HEK293 (cell line): Measurements from ENCODE around the gene ACAD8.

Source experiments
- CTCF ChIA-PET: fragments of 350-600 bp; formaldehyde crosslinking; extraction: SDS; loops from one replicate; lab custom pipeline; 2021; ENCODE audit warnings: antibody characterized with exemption; lab: Yijun Ruan, JAX
- POLR2A ChIA-PET: fragments of 300-600 bp; formaldehyde crosslinking; extraction: SDS; loops from one replicate; lab custom pipeline; 2020; ENCODE audit warnings: antibody characterized with exemption, inconsistent platforms; lab: Yijun Ruan, JAX
- H3K27ac ChIP-seq: fragments of 200-500 bp; sonication (Bioruptor generic); 2 replicates; pipeline ENCODE4 v1.5.1; 2014; ENCODE audit warnings: low read depth, low read length, control low read depth, inconsistent platforms; ENCODE audit errors: extremely low read depth
- H3K36me3 ChIP-seq, 2 experiments: fragments of 200-500 bp in 1 of 2; sonication (Bioruptor generic) in 1 of 2; 1 replicate in 1 of 2; 2 replicates in 1 of 2; pipeline ENCODE4 v1.5.1; 2014 to 2017; ENCODE audit warnings: inconsistent platforms in 2 of 2, low read length in 2 of 2; ENCODE audit not compliant: control insufficient read depth in 2 of 2, insufficient read depth in 1 of 2
- H3K4me1 ChIP-seq: fragments of 200-500 bp; sonication (Bioruptor generic); 2 replicates; pipeline ENCODE4 v1.5.1; 2014; ENCODE audit warnings: mild to moderate bottlenecking, low read length, inconsistent platforms; ENCODE audit not compliant: control insufficient read depth, insufficient read depth
- H3K4me3 ChIP-seq: 2 replicates; pipeline ENCODE4 v1.5.1; 2011; ENCODE audit warnings: low read depth, mild to moderate bottlenecking, control low read depth, low read length, moderate library complexity
- H3K9me3 ChIP-seq: fragments of 200-500 bp; sonication (Bioruptor generic); 2 replicates; pipeline ENCODE4 v1.5.1; 2014; ENCODE audit warnings: low read depth, low read length, inconsistent platforms; ENCODE audit not compliant: control insufficient read depth, insufficient read depth
- CTCF ChIP-seq: fragments of 450-650 bp; formaldehyde crosslinking; IDR thresholded peaks from 2 replicates; pipeline ENCODE4 v1.5.1; 2016; ENCODE audit warnings: missing biosample characterization, missing genetic modification characterization
- GLIS1 ChIP-seq: fragments of 450-650 bp; formaldehyde crosslinking; IDR thresholded peaks from 2 replicates; pipeline ENCODE4 v1.5.1; 2016; ENCODE audit warnings: missing biosample characterization, missing genetic modification characterization
- GLIS2 ChIP-seq: fragments of 450-650 bp; formaldehyde crosslinking; IDR thresholded peaks from 2 replicates; pipeline ENCODE4 v1.5.1; 2016; ENCODE audit warnings: missing biosample characterization, missing genetic modification characterization
- HOXC10 ChIP-seq: sonication (generic); formaldehyde crosslinking; IDR thresholded peaks from 2 replicates; pipeline ENCODE4 v1.8.1; 2023; ENCODE audit warnings: mild to moderate bottlenecking, missing genetic modification reagents
- REST ChIP-seq: fragments of 450-650 bp; formaldehyde crosslinking; IDR thresholded peaks from 2 replicates; pipeline ENCODE4 v1.5.1; 2016; ENCODE audit warnings: missing biosample characterization, missing genetic modification characterization
- SCRT1 ChIP-seq: fragments of 450-650 bp; formaldehyde crosslinking; IDR thresholded peaks from 2 replicates; pipeline ENCODE4 v1.5.1; 2016; ENCODE audit warnings: missing biosample characterization, missing genetic modification characterization, borderline replicate concordance
- WT1 ChIP-seq: fragments of 450-650 bp; formaldehyde crosslinking; IDR thresholded peaks from 2 replicates; pipeline ENCODE4 v1.5.1; 2016; ENCODE audit warnings: missing biosample characterization, missing genetic modification characterization
- ZBTB21 ChIP-seq: fragments of 450-650 bp; formaldehyde crosslinking; IDR thresholded peaks from 2 replicates; pipeline ENCODE4 v1.5.1; 2017; ENCODE audit warnings: missing biosample characterization, missing genetic modification characterization
- ZBTB48 ChIP-seq: fragments of 450-650 bp; formaldehyde crosslinking; IDR thresholded peaks from 2 replicates; pipeline ENCODE4 v1.5.1; 2016; ENCODE audit warnings: missing biosample characterization, missing genetic modification characterization
- ZFP41 ChIP-seq: fragments of 450-650 bp; formaldehyde crosslinking; IDR thresholded peaks from 2 replicates; pipeline ENCODE4 v1.5.1; 2016; ENCODE audit warnings: missing biosample characterization, missing genetic modification characterization, borderline replicate concordance
- ZNF114 ChIP-seq: fragments of 450-650 bp; formaldehyde crosslinking; IDR thresholded peaks from 2 replicates; pipeline ENCODE4 v1.5.0; 2017; ENCODE audit warnings: missing biosample characterization, missing genetic modification characterization
- ZNF501 ChIP-seq: fragments of 450-650 bp; formaldehyde crosslinking; IDR thresholded peaks from 2 replicates; pipeline ENCODE4 v1.5.1; 2016; ENCODE audit warnings: missing biosample characterization, missing genetic modification characterization
- ZNF548 ChIP-seq: fragments of 450-650 bp; formaldehyde crosslinking; IDR thresholded peaks from 2 replicates; pipeline ENCODE4 v1.5.1; 2016; ENCODE audit warnings: missing biosample characterization, missing genetic modification characterization
- ZNF670 ChIP-seq: fragments of 450-650 bp; formaldehyde crosslinking; IDR thresholded peaks from 2 replicates; pipeline ENCODE4 v1.5.1; 2016; ENCODE audit warnings: missing biosample characterization, missing genetic modification characterization, low read depth
- ZNF704 ChIP-seq: fragments of 450-650 bp; formaldehyde crosslinking; IDR thresholded peaks from 2 replicates; pipeline ENCODE4 v1.5.1; 2016; ENCODE audit warnings: missing biosample characterization, missing genetic modification characterization
- ZNF785 ChIP-seq: fragments of 450-650 bp; formaldehyde crosslinking; IDR thresholded peaks from 2 replicates; pipeline ENCODE4 v1.5.1; 2016; ENCODE audit warnings: missing biosample characterization, missing genetic modification characterization
- ZNF830 ChIP-seq: fragments of 450-650 bp; IDR thresholded peaks from 2 replicates; pipeline ENCODE4 v1.5.0; 2018; ENCODE audit warnings: missing biosample characterization, missing genetic modification characterization, low read depth, mild to moderate bottlenecking, moderate library complexity
- ZNF843 ChIP-seq: fragments of 450-650 bp; formaldehyde crosslinking; IDR thresholded peaks from 2 replicates; pipeline ENCODE4 v1.5.1; 2016; ENCODE audit warnings: missing biosample characterization, missing genetic modification characterization
- ZSCAN16 ChIP-seq: fragments of 450-650 bp; formaldehyde crosslinking; IDR thresholded peaks from 2 replicates; pipeline ENCODE4 v1.5.1; 2016; ENCODE audit warnings: missing biosample characterization, missing genetic modification characterization
- ZXDB ChIP-seq: fragments of 450-650 bp; formaldehyde crosslinking; IDR thresholded peaks from 2 replicates; pipeline ENCODE4 v1.5.1; 2016; ENCODE audit warnings: missing biosample characterization, missing genetic modification characterization
- TF ChIP-seq, protein P1 (sequence below): fragments of 450-650 bp; formaldehyde crosslinking; IDR thresholded peaks from 2 replicates; pipeline ENCODE4 v1.5.1; 2017; ENCODE audit warnings: missing biosample characterization, missing genetic modification characterization
- TF ChIP-seq, protein P2 (sequence below): fragments of 450-650 bp; formaldehyde crosslinking; IDR thresholded peaks from 2 replicates; pipeline ENCODE4 v1.5.1; 2017; ENCODE audit warnings: missing biosample characterization, mild to moderate bottlenecking, missing genetic modification characterization, moderate library complexity
- TF ChIP-seq, protein P3 (sequence below): fragments of 450-650 bp; formaldehyde crosslinking; IDR thresholded peaks from 2 replicates; pipeline ENCODE4 v1.5.1; 2016; ENCODE audit warnings: missing biosample characterization, missing genetic modification characterization
- TF ChIP-seq, protein P4 (sequence below): fragments of 450-650 bp; formaldehyde crosslinking; IDR thresholded peaks from 2 replicates; pipeline ENCODE4 v1.5.1; 2017; ENCODE audit warnings: missing biosample characterization, missing genetic modification characterization

The ACAD8 gene

GRCh38 chr11:134291196-134291595 lies 37.8 kb downstream of the ACAD8 start:
- no peaks in the 10 kb centered on the region for H3K9me3 ChIP-seq
- H3K27ac ChIP-seq: no peak overlapping the region
- TF ChIP-seq ZNF843 (tag by site-specific recombination): no peak
- no peak for TF ChIP-seq ZNF548
- no peak for TF ChIP-seq ZNF501
- TF ChIP-seq, protein P1, sequence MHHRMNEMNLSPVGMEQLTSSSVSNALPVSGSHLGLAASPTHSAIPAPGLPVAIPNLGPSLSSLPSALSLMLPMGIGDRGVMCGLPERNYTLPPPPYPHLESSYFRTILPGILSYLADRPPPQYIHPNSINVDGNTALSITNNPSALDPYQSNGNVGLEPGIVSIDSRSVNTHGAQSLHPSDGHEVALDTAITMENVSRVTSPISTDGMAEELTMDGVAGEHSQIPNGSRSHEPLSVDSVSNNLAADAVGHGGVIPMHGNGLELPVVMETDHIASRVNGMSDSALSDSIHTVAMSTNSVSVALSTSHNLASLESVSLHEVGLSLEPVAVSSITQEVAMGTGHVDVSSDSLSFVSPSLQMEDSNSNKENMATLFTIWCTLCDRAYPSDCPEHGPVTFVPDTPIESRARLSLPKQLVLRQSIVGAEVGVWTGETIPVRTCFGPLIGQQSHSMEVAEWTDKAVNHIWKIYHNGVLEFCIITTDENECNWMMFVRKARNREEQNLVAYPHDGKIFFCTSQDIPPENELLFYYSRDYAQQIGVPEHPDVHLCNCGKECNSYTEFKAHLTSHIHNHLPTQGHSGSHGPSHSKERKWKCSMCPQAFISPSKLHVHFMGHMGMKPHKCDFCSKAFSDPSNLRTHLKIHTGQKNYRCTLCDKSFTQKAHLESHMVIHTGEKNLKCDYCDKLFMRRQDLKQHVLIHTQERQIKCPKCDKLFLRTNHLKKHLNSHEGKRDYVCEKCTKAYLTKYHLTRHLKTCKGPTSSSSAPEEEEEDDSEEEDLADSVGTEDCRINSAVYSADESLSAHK (tag by site-specific recombination): no peak
- TF ChIP-seq ZXDB: no peak
- TF ChIP-seq WT1 (tag by site-specific recombination): no peak
- TF ChIP-seq ZFP41 (tag by site-specific recombination): no peak
- no peak for TF ChIP-seq ZNF114 (tag by site-specific recombination)
- TF ChIP-seq ZNF704 (tag by site-specific recombination): no peak
- TF ChIP-seq, protein P2, sequence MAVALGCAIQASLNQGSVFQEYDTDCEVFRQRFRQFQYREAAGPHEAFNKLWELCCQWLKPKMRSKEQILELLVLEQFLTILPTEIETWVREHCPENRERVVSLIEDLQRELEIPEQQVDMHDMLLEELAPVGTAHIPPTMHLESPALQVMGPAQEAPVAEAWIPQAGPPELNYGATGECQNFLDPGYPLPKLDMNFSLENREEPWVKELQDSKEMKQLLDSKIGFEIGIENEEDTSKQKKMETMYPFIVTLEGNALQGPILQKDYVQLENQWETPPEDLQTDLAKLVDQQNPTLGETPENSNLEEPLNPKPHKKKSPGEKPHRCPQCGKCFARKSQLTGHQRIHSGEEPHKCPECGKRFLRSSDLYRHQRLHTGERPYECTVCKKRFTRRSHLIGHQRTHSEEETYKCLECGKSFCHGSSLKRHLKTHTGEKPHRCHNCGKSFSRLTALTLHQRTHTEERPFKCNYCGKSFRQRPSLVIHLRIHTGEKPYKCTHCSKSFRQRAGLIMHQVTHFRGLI: no peak
- no peak for TF ChIP-seq ZBTB21
- TF ChIP-seq SCRT1 (tag by site-specific recombination): no peak
- no peak for TF ChIP-seq GLIS1
- TF ChIP-seq ZNF670 (tag by site-specific recombination): no peak
- CTCF ChIA-PET: interaction anchor here (0.7 to 0.8 kb wide), 2 partner anchors 17 to 29 kb away, joined by 4 to 5 read pairs; no protein-coding TSS in a partner anchor
- H3K36me3 ChIP-seq: no peaks in the 10 kb centered on the region
- H3K4me3 ChIP-seq: no peak overlapping the region
- POLR2A ChIA-PET: no interaction called here
- no peaks in the 10 kb centered on the region for H3K4me1 ChIP-seq

GRCh38 chr11:134292661-134293060 lies 39.3 kb downstream of the ACAD8 start:
- Histone ChIP-seq H3K36me3 (no peaks in the 10 kb centered on the region), H3K4me1 (no peaks in the 10 kb centered on the region), H3K27ac (no peak overlapping the region), H3K4me3 (no peak overlapping the region), H3K9me3 (no peaks in the 10 kb centered on the region)
- ChIA-PET POLR2A (no interaction called here), CTCF (no interaction called here)
- TF ChIP-seq HOXC10 (no peak), GLIS2 (tag by site-specific recombination) (no peak), ZSCAN16 (tag by site-specific recombination) (no peak), ZNF830 (tag by site-specific recombination) (no peak), ZNF785 (tag by site-specific recombination) (no peak), CTCF (no peak), GLIS1 (no peak), ZBTB48 (tag by site-specific recombination) (no peak), REST (tag by site-specific recombination) (no peak)
- TF ChIP-seq, protein P3, sequence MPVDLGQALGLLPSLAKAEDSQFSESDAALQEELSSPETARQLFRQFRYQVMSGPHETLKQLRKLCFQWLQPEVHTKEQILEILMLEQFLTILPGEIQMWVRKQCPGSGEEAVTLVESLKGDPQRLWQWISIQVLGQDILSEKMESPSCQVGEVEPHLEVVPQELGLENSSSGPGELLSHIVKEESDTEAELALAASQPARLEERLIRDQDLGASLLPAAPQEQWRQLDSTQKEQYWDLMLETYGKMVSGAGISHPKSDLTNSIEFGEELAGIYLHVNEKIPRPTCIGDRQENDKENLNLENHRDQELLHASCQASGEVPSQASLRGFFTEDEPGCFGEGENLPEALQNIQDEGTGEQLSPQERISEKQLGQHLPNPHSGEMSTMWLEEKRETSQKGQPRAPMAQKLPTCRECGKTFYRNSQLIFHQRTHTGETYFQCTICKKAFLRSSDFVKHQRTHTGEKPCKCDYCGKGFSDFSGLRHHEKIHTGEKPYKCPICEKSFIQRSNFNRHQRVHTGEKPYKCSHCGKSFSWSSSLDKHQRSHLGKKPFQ: no peak
- TF ChIP-seq, protein P4, sequence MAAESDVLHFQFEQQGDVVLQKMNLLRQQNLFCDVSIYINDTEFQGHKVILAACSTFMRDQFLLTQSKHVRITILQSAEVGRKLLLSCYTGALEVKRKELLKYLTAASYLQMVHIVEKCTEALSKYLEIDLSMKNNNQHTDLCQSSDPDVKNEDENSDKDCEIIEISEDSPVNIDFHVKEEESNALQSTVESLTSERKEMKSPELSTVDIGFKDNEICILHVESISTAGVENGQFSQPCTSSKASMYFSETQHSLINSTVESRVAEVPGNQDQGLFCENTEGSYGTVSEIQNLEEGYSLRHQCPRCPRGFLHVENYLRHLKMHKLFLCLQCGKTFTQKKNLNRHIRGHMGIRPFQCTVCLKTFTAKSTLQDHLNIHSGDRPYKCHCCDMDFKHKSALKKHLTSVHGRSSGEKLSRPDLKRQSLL: no peak
